Measurements from ENCODE around the gene EFCC1. TPM values are rescaled to one million over a fixed set of nuclear protein-coding genes. Genes with fewer than 3 reads are reported as not detected.

Gene EFCC1
- total RNA-seq, 2 donors from 2014 or later = 1.3 to 1.7 TPM

DNA sequence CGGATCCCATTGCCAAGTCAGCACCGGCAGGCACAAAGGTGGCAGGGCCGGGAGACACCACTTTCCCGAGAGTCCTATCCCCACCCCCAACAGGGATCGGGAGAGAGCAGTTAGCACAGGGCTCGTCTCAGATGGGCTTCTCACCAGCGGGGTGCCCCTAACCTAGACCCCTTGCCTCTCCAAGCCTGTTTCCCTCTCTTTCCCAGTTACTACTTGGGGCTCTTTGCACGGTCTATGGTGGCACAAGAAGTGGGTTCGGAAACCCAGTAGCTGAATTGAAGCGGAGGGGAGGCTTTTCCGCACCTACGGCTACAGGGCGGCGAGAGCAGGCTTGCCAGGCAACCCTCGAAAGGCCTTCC, 383 bp upstream of the EFCC1 start:
- Histone ChIP-seq H3K27ac (peak overlapping the region; percentile 53), H3K4me1 (peaks cover 4% of the 10 kb centered on the region), H3K9me3 (no peaks in the 10 kb centered on the region), H3K36me3 (no peaks in the 10 kb centered on the region), H3K27me3 (peaks cover 31% of the 10 kb centered on the region), H3K9ac (ENCODE audit: low read depth in 2 of 2, low read length in 2 of 2) (peak overlapping the region in 1 of 2 donors; percentile 53), H3K4me3 (peak overlapping the region; percentile 45)
- TF ChIP-seq, protein P1, sequence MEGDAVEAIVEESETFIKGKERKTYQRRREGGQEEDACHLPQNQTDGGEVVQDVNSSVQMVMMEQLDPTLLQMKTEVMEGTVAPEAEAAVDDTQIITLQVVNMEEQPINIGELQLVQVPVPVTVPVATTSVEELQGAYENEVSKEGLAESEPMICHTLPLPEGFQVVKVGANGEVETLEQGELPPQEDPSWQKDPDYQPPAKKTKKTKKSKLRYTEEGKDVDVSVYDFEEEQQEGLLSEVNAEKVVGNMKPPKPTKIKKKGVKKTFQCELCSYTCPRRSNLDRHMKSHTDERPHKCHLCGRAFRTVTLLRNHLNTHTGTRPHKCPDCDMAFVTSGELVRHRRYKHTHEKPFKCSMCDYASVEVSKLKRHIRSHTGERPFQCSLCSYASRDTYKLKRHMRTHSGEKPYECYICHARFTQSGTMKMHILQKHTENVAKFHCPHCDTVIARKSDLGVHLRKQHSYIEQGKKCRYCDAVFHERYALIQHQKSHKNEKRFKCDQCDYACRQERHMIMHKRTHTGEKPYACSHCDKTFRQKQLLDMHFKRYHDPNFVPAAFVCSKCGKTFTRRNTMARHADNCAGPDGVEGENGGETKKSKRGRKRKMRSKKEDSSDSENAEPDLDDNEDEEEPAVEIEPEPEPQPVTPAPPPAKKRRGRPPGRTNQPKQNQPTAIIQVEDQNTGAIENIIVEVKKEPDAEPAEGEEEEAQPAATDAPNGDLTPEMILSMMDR (IDR thresholded peaks at IDR 0.05) = no peak
- DNase-seq = no peak
- intact Hi-C loops (cut with DNase I) = no loop called here

DNA sequence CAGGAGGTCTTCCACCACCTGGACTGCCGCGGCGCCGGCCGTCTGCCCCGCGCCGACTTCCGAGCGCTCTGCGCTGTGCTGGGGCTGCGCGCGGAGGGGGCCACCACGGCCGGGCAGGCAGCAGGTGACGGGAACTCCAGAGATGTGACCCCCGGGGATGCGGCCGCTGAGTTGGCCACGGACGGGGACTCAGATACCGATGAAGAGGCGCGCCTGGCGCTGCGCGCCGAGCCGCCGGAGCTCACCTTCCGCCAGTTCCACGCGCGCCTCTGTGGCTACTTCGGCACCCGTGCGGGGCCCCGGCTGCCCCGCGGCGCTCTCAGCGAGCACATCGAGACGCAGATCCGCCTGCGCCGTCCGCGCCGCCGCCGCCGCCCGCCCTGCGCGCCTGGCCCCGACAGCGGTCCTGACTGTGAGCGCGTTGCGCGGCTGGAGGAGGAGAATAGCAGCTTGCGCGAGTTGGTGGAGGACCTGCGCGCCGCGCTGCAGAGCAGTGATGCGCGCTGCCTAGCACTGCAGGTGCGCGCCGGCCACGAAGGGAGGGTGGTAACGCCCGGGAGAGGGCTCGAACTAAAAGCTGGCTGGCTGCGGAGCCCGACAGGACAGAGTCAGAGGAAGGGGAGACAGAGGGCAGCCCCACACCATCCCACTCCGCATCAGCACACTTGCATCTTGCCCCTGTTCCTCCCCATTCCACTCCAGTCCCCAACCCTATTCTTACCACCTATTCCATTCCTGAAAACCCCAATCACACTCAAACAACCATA, 885 bp downstream of the EFCC1 start:
- Histone ChIP-seq H3K4me1 (peaks cover 6% of the 10 kb centered on the region), H3K36me3 (no peaks in the 10 kb centered on the region), H3K27me3 (peaks cover 31% of the 10 kb centered on the region), H3K9ac (ENCODE audit: low read depth in 2 of 2, low read length in 2 of 2) (peak overlapping the region; percentile 60), H3K27ac (peak overlapping the region; percentile 53), H3K9me3 (no peaks in the 10 kb centered on the region), H3K4me3 (peak overlapping the region; percentile 45)
- intact Hi-C loops (cut with DNase I) = no loop called here
- DNase-seq = no peak
- TF ChIP-seq, protein P1 (IDR thresholded peaks at IDR 0.05) = no peak

DNA sequence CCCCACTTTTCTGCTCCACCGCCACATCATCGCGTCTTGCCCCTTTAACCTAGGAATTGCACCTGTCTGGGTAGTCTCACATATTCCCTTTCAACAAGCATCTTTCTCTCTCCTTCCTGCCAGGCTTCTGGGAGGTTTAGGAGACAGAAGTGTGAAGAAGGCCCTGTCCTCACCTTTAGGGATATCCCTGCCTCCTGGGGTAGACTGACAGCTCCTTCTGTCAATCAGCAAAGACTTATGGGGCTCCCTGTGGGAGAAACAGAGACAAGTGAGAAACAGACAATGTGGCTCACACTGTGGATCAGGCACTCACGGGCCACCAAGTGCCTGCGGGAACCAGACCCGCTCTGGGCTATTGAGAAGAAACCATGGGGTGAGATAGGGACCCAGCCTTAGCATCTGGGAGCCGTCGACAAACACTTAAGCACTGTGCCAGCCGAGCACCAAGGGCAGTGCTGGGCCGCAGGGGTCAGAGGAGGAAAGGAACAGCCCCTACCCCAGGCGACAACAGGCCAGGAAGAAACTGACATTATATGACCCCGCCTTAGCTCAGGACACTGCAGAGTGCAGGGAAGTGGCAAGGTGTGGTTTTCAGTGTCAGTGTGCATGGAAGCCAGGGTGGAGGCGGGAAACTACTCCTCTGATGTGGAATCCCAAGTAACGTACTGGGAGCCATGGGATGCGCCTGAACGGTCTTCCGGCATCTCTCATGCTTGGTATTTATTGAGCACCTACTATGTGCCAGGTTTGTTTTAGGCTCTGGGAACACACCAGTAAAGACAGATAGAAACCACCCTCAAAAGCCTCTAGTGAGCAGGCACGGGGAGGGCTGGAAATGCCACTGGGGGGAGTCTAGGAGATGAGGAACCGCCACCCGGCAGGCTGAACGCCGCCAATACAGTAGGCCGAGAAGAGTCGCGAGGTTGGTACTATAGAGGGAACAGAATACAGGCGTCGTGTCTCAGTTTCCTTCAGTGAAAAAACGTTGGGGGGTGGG, 1.8 kb downstream of the EFCC1 start:
- no peaks in the 10 kb centered on the region for H3K36me3 ChIP-seq
- no peak overlapping the region for H3K27ac ChIP-seq
- H3K4me3 ChIP-seq = peak overlapping the region; percentile 25
- no peaks in the 10 kb centered on the region for H3K9me3 ChIP-seq
- TF ChIP-seq, protein P1 (IDR thresholded peaks at IDR 0.05) = no peak
- H3K4me1 ChIP-seq = peaks cover 6% of the 10 kb centered on the region
- DNase-seq = no peak
- intact Hi-C loops (cut with DNase I) = no loop called here
- H3K9ac ChIP-seq (ENCODE audit: low read depth in 2 of 2, low read length in 2 of 2) = peak overlapping the region; percentile 1 to 60
- H3K27me3 ChIP-seq = peaks cover 31% of the 10 kb centered on the region

DNA sequence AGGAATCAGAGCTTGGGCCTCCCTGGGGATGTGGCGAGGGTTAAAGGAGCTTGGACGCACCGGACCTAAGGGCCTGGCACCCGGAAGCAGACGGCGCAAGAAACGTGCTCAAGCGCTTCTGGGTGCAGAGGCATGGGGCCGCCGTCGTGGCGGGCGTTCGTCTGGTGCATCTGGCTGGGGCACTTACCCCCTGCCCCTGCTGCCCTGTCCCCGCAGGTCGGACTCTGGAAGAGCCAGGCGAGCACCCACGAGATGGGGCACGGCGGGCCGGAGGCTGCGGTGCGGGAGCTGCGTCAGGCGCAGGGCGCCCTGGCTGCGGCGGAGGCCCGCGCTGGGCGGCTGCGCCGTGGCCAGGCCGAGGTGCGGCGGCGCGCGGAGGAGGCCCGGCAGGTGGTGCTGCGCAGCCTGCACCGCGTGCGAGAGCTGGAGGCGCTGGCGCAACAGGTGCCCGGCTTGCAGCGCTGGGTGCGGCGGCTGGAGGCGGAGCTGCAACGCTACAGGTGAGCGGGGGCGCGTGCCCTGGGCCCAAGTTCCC, 2.5 kb downstream of the EFCC1 start:
- Histone ChIP-seq H3K4me3 (peak overlapping the region; percentile 25), H3K36me3 (no peaks in the 10 kb centered on the region), H3K4me1 (peaks cover 6% of the 10 kb centered on the region), H3K9ac (ENCODE audit: low read depth in 2 of 2, low read length in 2 of 2) (peak overlapping the region; percentile 1 to 60), H3K9me3 (no peaks in the 10 kb centered on the region), H3K27ac (no peak overlapping the region), H3K27me3 (peaks cover 31% of the 10 kb centered on the region)
- TF ChIP-seq, protein P1 (IDR thresholded peaks at IDR 0.05) = no peak
- intact Hi-C loops (cut with DNase I) = no loop called here
- DNase-seq = peak; percentile 74

DNA sequence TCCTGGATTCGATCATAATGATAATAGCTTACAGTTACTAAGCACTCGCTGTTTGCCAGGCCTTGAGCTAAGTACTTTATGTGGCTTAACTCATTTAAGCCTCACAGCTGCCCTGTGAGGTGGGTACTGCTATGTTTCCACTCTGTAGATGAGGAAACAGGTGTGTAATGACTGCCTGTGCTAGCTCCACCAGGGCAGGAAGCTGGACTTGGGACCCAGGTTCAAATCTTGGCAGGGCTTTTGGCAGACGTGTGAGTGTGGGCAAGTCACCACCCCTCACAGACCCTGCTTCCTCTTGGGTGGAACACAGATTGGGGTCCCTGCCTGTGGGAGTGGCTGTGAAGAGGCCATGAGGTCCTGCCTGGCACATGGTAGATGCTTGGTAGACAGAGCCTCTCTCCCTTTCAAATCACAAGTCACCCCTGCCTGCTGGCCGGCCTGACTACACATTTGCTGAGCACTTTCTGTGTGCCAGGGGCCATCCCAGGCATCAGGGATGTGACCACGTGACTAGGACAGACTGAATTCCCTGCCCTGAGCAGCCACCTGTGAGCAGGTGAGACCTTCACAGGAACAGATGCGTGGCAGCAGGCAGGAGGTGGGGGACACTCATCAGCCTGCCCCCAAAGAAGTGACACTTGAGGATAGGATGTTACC, 3.7 kb downstream of the EFCC1 start:
- TF ChIP-seq, protein P1 (IDR thresholded peaks at IDR 0.05) = no peak
- H3K9ac ChIP-seq (ENCODE audit: low read depth in 2 of 2, low read length in 2 of 2) = peak overlapping the region; percentile 6 to 39
- peak; percentile 52 for DNase-seq
- H3K4me1 ChIP-seq = peaks cover 6% of the 10 kb centered on the region
- H3K27ac ChIP-seq = peak overlapping the region; percentile 10
- H3K36me3 ChIP-seq = no peaks in the 10 kb centered on the region
- peaks cover 31% of the 10 kb centered on the region for H3K27me3 ChIP-seq
- H3K4me3 ChIP-seq = no peak overlapping the region
- intact Hi-C loops (cut with DNase I) = no loop called here
- no peaks in the 10 kb centered on the region for H3K9me3 ChIP-seq
